ENCODE results near the gene C17orf50. TPM values are rescaled to one million over a fixed set of nuclear protein-coding genes. Genes with fewer than 3 reads are reported as not detected.

Gene C17orf50
- total and polyA plus RNA-seq, 2 of the 13 experiments (the other 11 are each of a cell fraction or from before 2014, with no cell fraction given) = not detected

- CTCF ChIA-PET (ENCODE audit: low intra/inter-chr PET ratio, low total read pairs) = interaction anchor here (1.7 to 2.0 kb wide), 2 partner anchors 38 to 42 kb away, joined by 8 to 13 read pairs; partner anchors contain the start of gene TAF15
- no peaks in the 10 kb centered on the region for H3K36me3 ChIP-seq (replicated peaks in 1 of 2; ENCODE audit: control insufficient read depth in 1 of 2, insufficient read depth in 2 of 2, low read length in 2 of 2)
- H2AFZ ChIP-seq (ENCODE audit: low read length) = no peak overlapping the region
- no TSS peak for BruUV-seq (replicated peaks)
- H3K27me3 ChIP-seq (ENCODE audit: control insufficient read depth in 1 of 2, insufficient read depth in 2 of 2, low read length in 2 of 2) = peaks cover 3 to 36% of the 10 kb centered on the region in 2 experiments; a peak in 3 of 5 replicates
- no peak overlapping the region for H3K4me3 ChIP-seq (replicated peaks in 1 of 3; ENCODE audit: insufficient read depth in 1 of 3, low read depth in 2 of 3, low read length in 3 of 3)
- DNase-seq (ENCODE audit: low spot score) (no peak), FAIRE-seq (no peak), ATAC-seq (no peak)
- no peaks in the 10 kb centered on the region for H3K79me2 ChIP-seq (ENCODE audit: insufficient read depth, low read length)
- H3K9me3 ChIP-seq (ENCODE audit: low read length) = no peaks in the 10 kb centered on the region
- in situ Hi-C loops (cut with HindIII; ENCODE audit: extremely low pct_ligation_motif_present, low pct_unique_long_range_greater_than_20kb) = no loop called here
- H3K4me2 ChIP-seq (ENCODE audit: low read depth, low read length) = no peak overlapping the region
- no peak overlapping the region for H3K27ac ChIP-seq (ENCODE audit: extremely low read length, insufficient read depth, low read length)
- no peaks in the 10 kb centered on the region for H4K20me1 ChIP-seq (ENCODE audit: insufficient read depth, low read length)
- H3K9ac ChIP-seq (ENCODE audit: insufficient read depth, low read depth, low read length) = no peak overlapping the region
- intact Hi-C loops (cut with micrococcal nuclease; ENCODE audit: unreplicated experiment) = no loop called here
- peaks cover 18% of the 10 kb centered on the region for H3K4me1 ChIP-seq (ENCODE audit: insufficient read depth, low read length)
- POLR2A ChIA-PET = interaction anchor here (1.8 kb wide), 1 partner anchor 42 kb away, joined by 5 read pairs; the partner anchor contains the start of gene TAF15
- 0% methylated on average over 7 of the region's 7 CpGs for WGBS (ENCODE audit: low lambda C conversion rate)
- TF ChIP-seq CTCF (CRISPR knock-in tag; IDR thresholded peaks at IDR 0.05) (peak; percentile 44; the same call in 1 of the 2 replicates), HINFP (CRISPR knock-in tag; IDR thresholded peaks at IDR 0.05; ENCODE audit: low read depth) (no peak), ZBTB4 (CRISPR knock-in tag; IDR thresholded peaks at IDR 0.05; ENCODE audit: borderline replicate concordance) (no peak), BCLAF1 (IDR thresholded peaks at IDR 0.05) (no peak), ELF4 (CRISPR knock-in tag; IDR thresholded peaks at IDR 0.05; ENCODE audit: borderline replicate concordance) (no peak), FOXJ3 (CRISPR knock-in tag; IDR thresholded peaks at IDR 0.05; ENCODE audit: borderline replicate concordance) (no peak), ZNF264 (CRISPR knock-in tag; IDR thresholded peaks at IDR 0.05) (no peak), ATF1 (CRISPR knock-in tag; IDR thresholded peaks at IDR 0.05) (no peak), ZNF564 (CRISPR knock-in tag; IDR thresholded peaks at IDR 0.05) (no peak), SNAI1 (CRISPR knock-in tag; IDR thresholded peaks at IDR 0.05; ENCODE audit: borderline replicate concordance) (no peak), ATF2 (CRISPR knock-in tag; IDR thresholded peaks at IDR 0.05) (no peak), SMC3 (IDR thresholded peaks at IDR 0.05; ENCODE audit: low read length) (peak; percentile 18; the same call in 1 of the 2 replicates), MED13 (CRISPR knock-in tag; IDR thresholded peaks at IDR 0.05) (no peak)
Measured at GRCh38 chr17:35766903-35767510, 6.3 kb downstream of the C17orf50 start.
